HS-5 (cell line): ENCODE measurements around the gene CACNA1I.

Source experiments
- DNase-seq: peaks from one replicate; pipeline ENCODE4 v3.0.0-alpha.2; 2012; ENCODE audit warnings: low read depth

CACNA1I gene

GRCh38 chr22:39535831-39536449, 34.6 kb upstream of the CACNA1I start:
- no peak for DNase-seq

- no peak for DNase-seq
Measured at GRCh38 chr22:39536711-39537110, 33.8 kb upstream of the CACNA1I start.

GRCh38 chr22:39537975-39538374, 32.6 kb upstream of the CACNA1I start:
- DNase-seq: no peak

GRCh38 chr22:39543095-39543494, 27.5 kb upstream of the CACNA1I start:
- DNase-seq: no peak

GRCh38 chr22:39545386-39546365, 24.9 kb upstream of the CACNA1I start:
- no peak for DNase-seq

GRCh38 chr22:39546889-39547586, 23.5 kb upstream of the CACNA1I start:
- no peak for DNase-seq

GRCh38 chr22:39547587-39547947, 23.0 kb upstream of the CACNA1I start:
- DNase-seq: no peak

- DNase-seq: no peak
Measured at GRCh38 chr22:39553429-39553828, 17.1 kb upstream of the CACNA1I start.

- DNase-seq: no peak
Measured at GRCh38 chr22:39554151-39554550, 16.4 kb upstream of the CACNA1I start.

- DNase-seq: no peak
Measured at GRCh38 chr22:39556970-39557841, 13.3 kb upstream of the CACNA1I start.

- DNase-seq: no peak
Measured at GRCh38 chr22:39558254-39558727, 12.3 kb upstream of the CACNA1I start.

- no peak for DNase-seq
Measured at GRCh38 chr22:39558950-39559349, 11.6 kb upstream of the CACNA1I start.

GRCh38 chr22:39559456-39560105, 11.0 kb upstream of the CACNA1I start:
- no peak for DNase-seq

GRCh38 chr22:39560127-39560526, 10.4 kb upstream of the CACNA1I start:
- DNase-seq: no peak

- DNase-seq: no peak
Measured at GRCh38 chr22:39562839-39563489, 7.6 kb upstream of the CACNA1I start.

GRCh38 chr22:39563571-39564428, 6.8 kb upstream of the CACNA1I start:
- DNase-seq: no peak

- no peak for DNase-seq
Measured at GRCh38 chr22:39565414-39565944, 5.1 kb upstream of the CACNA1I start.

GRCh38 chr22:39567135-39567946, 3.2 kb upstream of the CACNA1I start:
- DNase-seq: no peak
